Ecto neural progenitor cell (in vitro differentiated cells): ENCODE measurements around the gene TINCR.
A peak's percentile ranks its signal among the peaks of the same experiment; 100 is the strongest.

Source experiments
- DNase-seq: peaks from one replicate; pipeline ENCODE4 v3.0.0-alpha.2; 2018; ENCODE audit warnings: low spot score

Gene TINCR

GRCh38 chr19:5588906-5589676, 21.3 kb upstream of the TINCR start:
- no peak for DNase-seq

- no peak for DNase-seq
These were observed 20.7 kb upstream of the TINCR start for GRCh38 chr19:5588441-5588840.

DNA sequence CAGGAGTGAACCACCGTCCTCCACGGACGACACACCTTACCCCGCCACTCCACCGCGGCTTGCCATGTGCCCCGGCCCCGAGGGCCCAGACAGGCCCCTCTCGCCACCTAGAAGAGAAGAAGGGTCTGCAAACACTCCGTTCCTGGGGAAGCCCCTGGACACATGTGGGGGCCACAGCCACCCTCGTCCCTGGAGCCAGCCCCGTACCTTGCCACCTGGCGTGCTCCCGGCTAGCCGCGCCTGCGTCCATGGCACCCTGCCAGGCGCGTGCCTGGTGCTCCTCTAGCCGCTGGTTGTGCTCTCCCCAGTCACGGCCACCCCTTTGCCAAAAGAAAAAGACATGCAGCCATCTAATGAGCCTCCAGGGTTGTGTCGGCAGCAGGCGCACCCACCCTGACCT, 19.9 kb upstream of the TINCR start:
- DNase-seq: no peak

DNA sequence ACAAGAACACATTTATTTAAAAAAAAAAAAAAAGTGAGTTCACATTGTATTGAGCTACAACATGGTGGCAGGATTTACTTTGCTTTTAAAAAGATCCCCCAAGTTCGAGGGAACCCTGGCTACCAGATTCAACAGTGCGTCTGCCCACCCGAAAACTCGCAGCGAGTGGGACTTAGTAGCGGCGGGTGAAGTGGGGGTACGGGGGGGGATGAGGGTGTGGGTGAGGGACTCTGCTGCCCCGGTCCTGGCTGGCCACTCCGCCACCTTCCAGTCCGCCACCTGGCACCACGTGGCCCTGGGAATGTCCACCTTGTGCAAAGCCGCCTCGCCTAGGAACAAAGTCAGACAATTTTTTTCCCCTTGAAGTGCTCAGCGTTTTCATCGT, 19.3 kb upstream of the TINCR start:
- DNase-seq: no peak

DNA sequence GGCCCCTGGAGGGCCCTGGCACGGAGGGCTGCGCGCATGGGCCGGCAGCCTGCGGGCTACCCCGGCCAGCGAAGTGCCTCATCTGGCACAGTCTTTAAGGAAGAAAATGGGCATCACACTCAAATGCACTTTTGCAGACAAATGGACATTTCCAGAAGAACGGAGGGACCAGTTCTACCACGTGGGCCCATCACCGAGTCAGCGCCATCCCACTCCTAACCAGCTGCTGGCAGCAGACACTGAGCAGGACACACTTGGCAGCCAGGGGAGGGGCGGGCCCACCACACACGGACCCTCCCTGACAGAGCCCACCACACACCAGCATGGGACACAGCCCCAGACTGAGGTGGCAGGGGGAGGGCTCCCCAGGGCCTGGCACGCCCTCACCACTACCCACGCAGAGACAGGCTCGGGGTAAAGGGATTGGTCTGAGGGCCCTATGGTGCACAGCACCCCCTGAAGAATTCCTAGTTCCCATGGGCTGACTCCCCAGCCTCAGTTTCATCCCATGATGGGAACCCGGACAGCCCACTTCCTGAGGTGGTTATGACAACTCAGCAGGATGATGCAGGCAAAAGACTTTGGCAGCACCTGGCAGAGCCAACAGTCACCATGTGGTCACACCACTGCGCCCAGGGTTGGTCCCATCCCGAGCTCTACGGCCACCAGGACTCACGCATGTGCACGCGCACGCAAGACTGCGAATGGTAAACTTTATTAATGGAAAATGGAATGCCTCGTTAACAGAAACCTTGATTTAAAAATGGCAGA, 18.7 kb upstream of the TINCR start:
- DNase-seq: no peak

GRCh38 chr19:5585461-5586299, 17.9 kb upstream of the TINCR start:
- peak; percentile 77 for DNase-seq

DNA sequence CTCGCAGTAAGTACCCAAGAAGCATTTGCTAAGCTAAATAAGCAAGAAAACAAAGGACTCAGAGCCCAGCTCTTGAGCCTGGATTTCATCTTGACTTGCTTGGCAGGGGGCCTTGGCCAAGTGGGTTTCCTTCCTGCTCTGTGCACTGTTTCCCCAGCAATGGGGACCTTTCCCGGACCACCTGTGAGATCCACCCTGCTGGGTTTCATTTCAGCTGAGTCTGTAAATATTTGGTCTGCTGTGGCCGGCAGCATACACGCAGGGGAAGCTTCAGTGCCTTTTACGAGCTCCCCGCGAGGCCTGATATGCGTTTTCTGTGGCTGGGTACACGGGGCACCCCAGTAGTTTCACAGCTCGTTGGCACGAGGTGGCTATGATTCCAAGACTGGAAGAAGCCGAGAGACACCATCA, 12.4 kb upstream of the TINCR start:
- DNase-seq: no peak

DNA sequence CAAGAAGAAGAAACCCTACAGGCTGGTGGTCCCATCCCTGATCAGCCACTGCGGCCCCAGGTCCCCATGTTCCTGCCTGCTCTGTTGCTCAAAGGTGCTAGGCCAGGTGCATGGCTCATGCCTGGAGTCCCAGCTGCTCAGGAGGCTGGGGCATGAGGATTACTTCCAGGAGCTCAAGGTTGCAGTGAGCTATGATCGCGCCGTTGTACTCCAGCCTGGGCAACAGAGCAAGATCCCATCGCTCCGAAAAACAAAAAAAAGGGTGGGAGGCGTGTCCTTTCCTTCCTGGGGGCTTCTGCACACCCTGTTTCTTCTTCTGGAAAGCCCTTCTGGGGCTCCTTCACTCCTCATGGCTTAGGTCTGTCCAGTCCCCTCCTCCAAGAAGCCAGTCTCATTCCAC, 11.9 kb upstream of the TINCR start:
- no peak for DNase-seq

- DNase-seq: no peak
These were observed 11.5 kb upstream of the TINCR start for GRCh38 chr19:5579286-5579685.

DNA sequence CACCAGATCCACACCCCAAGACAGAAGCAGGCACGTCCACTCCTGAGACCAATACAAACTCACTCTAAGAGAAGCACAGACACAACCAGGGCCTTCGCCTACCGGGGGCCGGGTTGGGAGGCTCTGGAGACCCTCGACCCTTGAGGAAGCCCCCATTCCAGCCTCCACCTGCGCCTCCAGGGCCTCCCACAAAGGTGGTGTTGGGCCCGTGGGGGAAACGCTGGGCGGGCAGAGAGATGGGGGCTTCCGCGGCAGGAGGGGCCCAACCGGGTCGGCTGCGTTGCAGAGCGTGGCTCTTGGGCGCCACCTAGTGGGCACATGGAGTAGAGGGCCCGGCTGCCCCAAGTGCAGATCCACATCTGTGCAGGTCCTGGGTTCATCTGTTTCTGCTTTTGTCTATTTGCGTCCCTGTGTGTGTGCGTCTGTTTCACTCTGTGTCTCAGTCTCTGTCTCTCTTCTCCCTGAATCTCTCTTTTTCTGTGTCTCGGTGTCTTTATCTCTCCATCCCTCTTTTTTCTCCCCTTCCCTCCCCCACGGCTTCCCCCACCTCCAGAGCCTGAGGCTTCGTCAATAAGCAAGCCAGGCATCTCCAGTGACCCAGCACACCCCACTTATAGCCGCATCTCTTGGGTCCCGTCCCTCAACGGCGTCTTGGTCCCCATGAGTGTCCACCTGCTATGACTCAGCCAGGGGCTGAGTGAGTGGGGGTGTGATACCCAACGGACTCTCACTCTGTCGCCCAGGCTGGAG, 10.5 kb upstream of the TINCR start:
- DNase-seq: peak; percentile 89

GRCh38 chr19:5575590-5575989, 7.8 kb upstream of the TINCR start:
- DNase-seq: no peak

GRCh38 chr19:5572556-5573286, 5.0 kb upstream of the TINCR start:
- no peak for DNase-seq

GRCh38 chr19:5571777-5572176, 4.0 kb upstream of the TINCR start:
- no peak for DNase-seq

- DNase-seq: no peak
These were observed 236 bp upstream of the TINCR start for GRCh38 chr19:5567970-5568407.

DNA sequence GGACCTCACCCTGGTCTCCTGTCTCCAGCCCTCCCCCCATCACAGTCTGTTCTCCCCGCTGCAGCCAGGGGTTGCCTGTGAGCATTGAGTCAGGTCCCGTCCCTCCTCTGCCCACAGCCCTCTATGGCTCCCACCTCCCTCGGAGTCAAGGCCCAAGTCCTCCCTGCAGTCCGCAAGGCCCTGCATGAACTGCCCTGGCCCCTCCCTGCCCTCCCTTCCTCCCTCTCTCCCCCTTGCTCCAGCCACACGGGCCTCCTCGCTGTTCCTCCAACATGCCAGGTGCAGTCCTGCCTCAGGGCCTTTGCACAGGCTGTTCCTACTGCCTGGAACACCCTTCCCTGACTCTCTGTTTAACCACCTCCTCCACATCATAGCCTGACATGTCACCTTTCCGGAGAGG, 2.8 kb downstream of the TINCR start:
- DNase-seq: no peak

DNA sequence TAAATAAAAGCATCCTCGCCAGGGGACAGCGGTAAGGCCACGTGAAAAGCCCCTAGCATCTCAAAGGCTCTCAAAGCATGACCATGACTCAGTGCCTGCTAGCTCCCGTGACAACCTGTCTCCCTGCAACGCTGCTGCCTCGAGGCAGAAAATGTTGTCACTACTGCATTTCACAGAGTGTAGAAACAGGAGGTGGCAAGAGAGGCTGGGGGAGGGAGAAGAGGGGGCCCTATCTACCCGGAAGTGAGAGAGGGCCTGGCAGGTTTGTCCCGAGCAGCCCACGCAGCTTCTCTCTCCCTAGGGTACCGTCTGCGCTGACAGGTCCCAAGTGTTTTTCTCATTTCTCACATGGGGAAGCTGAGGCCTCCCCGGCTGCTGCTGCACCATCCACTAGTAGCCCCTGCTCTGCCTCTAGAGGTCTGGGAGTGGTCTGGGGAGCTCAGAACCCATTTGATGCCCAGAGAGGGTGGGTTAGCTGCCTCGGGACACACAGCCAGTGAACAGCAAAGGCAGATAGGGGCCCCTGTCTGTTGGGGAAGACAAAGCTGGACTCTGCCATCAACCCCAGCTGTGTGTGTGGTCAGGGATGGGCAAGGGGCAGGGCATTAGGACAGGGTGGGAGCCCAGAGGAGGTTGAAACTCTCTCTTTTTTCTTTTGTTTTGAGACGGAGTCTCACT, 3.7 kb downstream of the TINCR start:
- no peak for DNase-seq

DNA sequence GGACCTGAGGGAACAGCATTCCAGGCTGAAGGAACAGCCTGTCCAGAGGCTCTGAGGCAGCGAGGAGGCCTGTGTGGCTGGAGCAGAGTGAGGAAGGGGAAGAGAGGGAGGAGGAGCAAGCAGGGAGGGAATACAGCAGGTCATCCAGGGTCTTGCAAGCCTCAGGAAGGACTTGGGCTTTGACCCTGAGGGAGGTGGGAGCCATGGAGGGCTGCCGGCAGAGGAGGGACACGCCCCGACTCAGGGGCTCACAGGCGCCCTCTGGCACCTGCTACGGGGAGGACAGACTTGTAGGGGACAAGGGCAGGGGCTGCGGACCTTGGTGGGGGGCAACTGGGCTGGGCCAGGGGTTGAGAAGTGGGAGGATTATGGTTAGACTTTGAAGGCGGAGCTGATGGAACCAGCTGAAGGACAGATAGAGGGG, 4.7 kb downstream of the TINCR start:
- no peak for DNase-seq

- DNase-seq: no peak
These were observed 5.5 kb downstream of the TINCR start for GRCh38 chr19:5562280-5562679.

GRCh38 chr19:5561559-5561958, 6.2 kb downstream of the TINCR start:
- DNase-seq: no peak

GRCh38 chr19:5560156-5560555, 7.6 kb downstream of the TINCR start:
- DNase-seq: no peak

GRCh38 chr19:5559804-5560133, 8.0 kb downstream of the TINCR start:
- no peak for DNase-seq
